Activated naive CD4-positive, alpha-beta T cell treated with anti-CD3 and anti-CD28 coated beads, Interleukin-2, amount 50 U/mL, for 24 hours (primary cell): Measurements from ENCODE around the gene TPI1.
A peak's percentile ranks its signal among the peaks of the same experiment; 100 is the strongest.
"Not testable (repeated sequence)": the region's sequence is repeated elsewhere in the genome, so short reads cannot be mapped to it uniquely, and the experiment has no call there.

Experiments
- H3K27ac Mint-ChIP-seq: one replicate; pipeline ENCODE4 v1.8.0; 2021; ENCODE audit warnings: mild to moderate bottlenecking, mixed read lengths
- H3K27me3 Mint-ChIP-seq: one replicate; pipeline ENCODE4 v1.8.0; 2021; ENCODE audit warnings: mixed read lengths
- H3K36me3 Mint-ChIP-seq: one replicate; pipeline ENCODE4 v1.8.0; 2021; ENCODE audit warnings: mixed read lengths
- H3K4me1 Mint-ChIP-seq: one replicate; pipeline ENCODE4 v1.8.0; 2021; ENCODE audit warnings: mixed read lengths
- H3K4me3 Mint-ChIP-seq: one replicate; pipeline ENCODE4 v1.8.0; 2021; ENCODE audit warnings: mild to moderate bottlenecking, mixed read lengths
- H3K9me3 Mint-ChIP-seq: one replicate; pipeline ENCODE4 v1.8.0; 2021; ENCODE audit warnings: mixed read lengths

Gene TPI1

DNA sequence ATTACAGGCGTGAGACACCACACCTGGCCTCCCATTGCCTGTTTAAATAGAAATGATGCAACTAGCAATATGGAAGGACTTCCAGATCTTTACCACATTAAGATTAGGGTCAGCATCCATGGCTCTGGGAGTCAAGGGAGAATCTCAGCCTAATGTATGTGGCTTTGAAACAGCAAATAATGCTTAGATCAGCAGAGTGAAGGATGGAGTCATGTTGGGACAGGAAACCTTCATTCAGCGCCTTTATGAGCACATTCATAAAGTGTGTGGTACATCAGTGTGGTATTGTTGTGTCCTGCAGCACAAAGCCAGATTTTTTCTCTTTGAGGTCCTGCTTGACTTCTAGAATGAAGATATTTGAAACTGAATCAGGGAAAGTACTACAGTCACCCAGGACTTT lies 21.0 kb downstream of the TPI1 start:
- no peaks in the 10 kb centered on the region for H3K36me3 Mint-ChIP-seq

DNA sequence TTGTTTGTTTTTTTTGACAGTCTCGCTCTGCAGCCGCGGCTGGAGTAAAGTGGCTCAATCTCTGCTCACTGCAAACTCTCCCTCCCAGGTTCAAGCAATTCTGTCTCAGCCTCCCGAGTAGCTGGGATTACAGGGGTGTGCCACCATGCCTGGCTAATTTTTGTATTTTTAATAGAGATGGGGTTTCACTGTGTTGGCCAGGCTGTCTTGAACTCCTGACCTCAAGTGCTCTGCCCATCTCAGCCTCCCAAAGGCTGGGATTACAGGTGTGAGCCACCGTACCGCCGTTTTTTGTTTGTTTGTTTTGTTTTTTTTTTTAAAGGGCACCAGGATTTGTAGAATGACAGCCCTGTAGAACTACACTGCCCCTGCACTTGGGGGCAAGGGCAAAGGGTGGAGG lies 21.5 kb downstream of the TPI1 start:
- peaks cover 12% of the 10 kb centered on the region for H3K4me1 Mint-ChIP-seq
- H3K9me3 Mint-ChIP-seq, H3K27me3 Mint-ChIP-seq, H3K36me3 Mint-ChIP-seq, H3K4me3 Mint-ChIP-seq: not testable (repeated sequence)
- H3K27ac Mint-ChIP-seq = peak overlapping the region; percentile 35

More for the DNA sequence above, 21.0 kb downstream of the TPI1 start:
- H3K27me3 Mint-ChIP-seq = no peaks in the 10 kb centered on the region
- H3K27ac Mint-ChIP-seq = no peak overlapping the region
- peaks cover 12% of the 10 kb centered on the region for H3K4me1 Mint-ChIP-seq
- H3K4me3 Mint-ChIP-seq = no peak overlapping the region
- no peaks in the 10 kb centered on the region for H3K9me3 Mint-ChIP-seq

DNA sequence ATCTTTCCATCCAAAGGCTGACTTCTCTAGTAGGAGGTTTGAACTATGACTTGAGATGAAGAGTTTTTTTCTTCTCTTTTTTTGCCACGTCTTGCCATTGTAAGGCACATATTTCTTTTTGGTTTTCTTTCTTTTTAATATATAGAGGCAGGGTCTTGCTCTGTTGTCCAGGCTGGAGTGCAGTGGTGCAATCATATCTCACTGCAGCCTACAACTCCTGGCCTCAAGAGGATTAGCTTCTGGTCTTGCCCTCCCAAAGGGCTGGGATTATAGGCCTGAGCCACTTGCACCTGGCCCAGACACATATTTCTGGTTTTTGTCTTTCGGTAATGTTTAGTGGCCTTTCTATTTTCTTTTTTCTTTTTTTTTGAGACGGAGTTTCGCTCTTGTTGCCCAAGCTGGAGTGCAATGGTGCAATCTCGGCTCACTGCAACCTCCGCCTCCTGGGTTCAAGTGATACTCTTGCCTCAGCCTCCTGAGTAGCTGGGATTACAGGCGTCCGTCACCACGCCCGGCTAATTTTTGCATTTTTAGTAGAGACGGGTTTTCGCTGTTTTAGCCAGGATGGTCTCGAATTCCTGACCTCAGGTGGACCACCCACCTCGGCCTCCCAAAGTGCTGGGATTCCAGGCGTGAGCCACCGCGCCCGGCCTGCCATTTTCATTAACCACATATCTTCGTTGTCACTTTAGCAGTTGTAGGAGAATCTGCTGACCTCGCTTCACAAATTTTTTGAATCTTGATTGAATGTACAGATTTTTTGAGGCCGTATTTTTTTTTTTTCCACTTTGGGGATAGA lies 22.6 kb downstream of the TPI1 start:
- Mint-ChIP-seq H3K27ac (peak overlapping the region; percentile 97), H3K4me1 (peaks cover 12% of the 10 kb centered on the region), H3K4me3 (peak overlapping the region; percentile 87)
- not testable (repeated sequence) for H3K9me3 Mint-ChIP-seq, H3K36me3 Mint-ChIP-seq, H3K27me3 Mint-ChIP-seq

DNA sequence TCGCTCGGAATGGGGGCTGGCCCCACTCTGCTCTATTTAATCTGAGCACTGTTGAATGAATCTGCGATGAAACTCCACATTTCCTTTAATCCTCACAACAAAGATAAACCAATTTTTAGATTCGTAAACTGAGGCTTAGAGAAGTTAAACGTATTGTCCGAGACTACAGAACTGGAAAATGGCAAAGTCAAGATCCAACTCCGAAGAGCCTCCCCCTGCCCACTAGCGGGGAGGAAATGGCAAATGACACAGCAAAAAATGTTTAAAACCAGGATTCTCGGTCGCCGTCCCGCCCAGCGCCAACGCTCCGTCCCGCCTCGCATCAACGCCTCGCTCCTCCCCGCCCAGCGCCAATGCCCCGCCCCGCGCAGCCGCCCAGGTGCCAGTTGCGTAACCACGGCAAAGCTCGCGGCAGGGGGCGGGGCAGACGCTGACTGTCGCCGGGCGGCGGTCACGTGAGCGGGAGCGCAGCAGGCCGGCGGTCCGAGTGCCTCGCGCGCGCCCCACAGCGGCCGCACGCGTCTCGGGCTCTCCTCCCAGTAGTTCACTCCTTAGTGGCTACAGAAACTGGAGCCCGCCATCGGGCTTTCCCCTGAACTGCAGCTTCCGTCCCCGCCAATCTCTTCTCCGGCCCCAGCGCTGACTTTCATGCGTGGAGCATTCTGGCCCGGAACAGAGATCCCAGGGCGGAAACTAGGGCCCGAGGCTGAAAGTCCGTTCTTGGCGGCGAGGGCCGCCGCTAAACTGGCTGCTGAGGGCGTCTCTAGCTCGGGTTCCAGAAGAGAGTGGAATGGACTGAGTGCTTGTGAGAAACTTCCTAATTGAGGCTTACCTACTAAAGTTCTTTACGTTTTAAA lies 23.7 kb downstream of the TPI1 start:
- H3K36me3 Mint-ChIP-seq = no peaks in the 10 kb centered on the region
- peaks cover 12% of the 10 kb centered on the region for H3K4me1 Mint-ChIP-seq
- H3K4me3 Mint-ChIP-seq = peak overlapping the region; percentile 87
- H3K9me3 Mint-ChIP-seq = no peaks in the 10 kb centered on the region
- H3K27me3 Mint-ChIP-seq = no peaks in the 10 kb centered on the region
- H3K27ac Mint-ChIP-seq = peak overlapping the region; percentile 97

DNA sequence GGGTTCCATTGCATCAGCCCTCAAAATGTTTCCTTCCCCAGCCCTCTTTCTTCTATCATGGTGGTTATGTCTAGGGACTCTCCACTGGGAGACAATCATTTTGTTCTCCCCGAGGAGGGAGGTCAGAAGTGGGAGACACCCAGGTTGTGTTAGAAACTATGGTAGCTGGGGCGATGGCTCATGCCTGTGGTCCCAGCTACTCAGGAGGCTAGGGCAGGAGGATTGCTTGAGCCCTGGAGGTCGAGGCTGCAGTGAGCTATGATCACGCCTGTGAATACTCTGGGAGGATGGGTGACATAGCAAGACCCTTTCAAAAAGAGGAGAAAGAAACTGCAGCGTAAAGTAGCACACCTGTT lies 24.3 kb downstream of the TPI1 start:
- H3K27ac Mint-ChIP-seq = peak overlapping the region; percentile 97
- no peaks in the 10 kb centered on the region for H3K9me3 Mint-ChIP-seq
- no peaks in the 10 kb centered on the region for H3K27me3 Mint-ChIP-seq
- H3K36me3 Mint-ChIP-seq = no peaks in the 10 kb centered on the region
- H3K4me3 Mint-ChIP-seq = peak overlapping the region; percentile 87
- peaks cover 12% of the 10 kb centered on the region for H3K4me1 Mint-ChIP-seq

DNA sequence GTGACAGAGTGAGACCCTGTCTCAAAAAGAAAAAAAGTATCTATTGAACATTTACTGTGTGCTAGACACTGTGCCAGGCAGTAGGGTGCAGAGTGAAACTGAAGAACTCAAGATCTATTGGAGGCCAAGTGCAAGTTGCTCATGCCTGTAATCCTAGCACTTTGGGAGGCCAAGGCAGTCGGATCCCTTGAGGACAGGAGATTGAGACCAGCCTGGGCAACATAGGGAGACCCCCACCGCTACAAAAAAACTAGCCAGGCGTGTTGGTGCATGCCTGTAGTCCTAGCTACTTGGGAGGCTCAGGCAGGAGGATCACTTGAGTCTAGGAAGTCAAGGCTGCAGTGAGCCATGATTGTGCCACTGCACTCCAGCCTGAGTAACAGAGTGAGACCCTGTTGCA lies 25.4 kb downstream of the TPI1 start:
- H3K27ac Mint-ChIP-seq, H3K9me3 Mint-ChIP-seq, H3K27me3 Mint-ChIP-seq, H3K36me3 Mint-ChIP-seq: not testable (repeated sequence)
- Mint-ChIP-seq H3K4me3 (peak overlapping the region; percentile 52), H3K4me1 (peaks cover 12% of the 10 kb centered on the region)

GRCh38 chr12:6894321-6894720 lies 27.0 kb downstream of the TPI1 start:
- no peaks in the 10 kb centered on the region for H3K36me3 Mint-ChIP-seq
- peaks cover 12% of the 10 kb centered on the region for H3K4me1 Mint-ChIP-seq
- H3K4me3 Mint-ChIP-seq = no peak overlapping the region
- no peak overlapping the region for H3K27ac Mint-ChIP-seq
- no peaks in the 10 kb centered on the region for H3K27me3 Mint-ChIP-seq
- H3K9me3 Mint-ChIP-seq = no peaks in the 10 kb centered on the region

- H3K27ac Mint-ChIP-seq = no peak overlapping the region
- H3K27me3 Mint-ChIP-seq = no peaks in the 10 kb centered on the region
- no peak overlapping the region for H3K4me3 Mint-ChIP-seq
- H3K4me1 Mint-ChIP-seq = peaks cover 5% of the 10 kb centered on the region
- H3K36me3 Mint-ChIP-seq = no peaks in the 10 kb centered on the region
- H3K9me3 Mint-ChIP-seq = no peaks in the 10 kb centered on the region
These were observed 29.6 kb downstream of the TPI1 start for GRCh38 chr12:6896846-6897435.

GRCh38 chr12:6899427-6899826 lies 32.1 kb downstream of the TPI1 start:
- Mint-ChIP-seq H3K9me3 (no peaks in the 10 kb centered on the region), H3K36me3 (no peaks in the 10 kb centered on the region), H3K4me3 (no peak overlapping the region), H3K27ac (no peak overlapping the region), H3K27me3 (no peaks in the 10 kb centered on the region), H3K4me1 (peaks cover 8% of the 10 kb centered on the region)

DNA sequence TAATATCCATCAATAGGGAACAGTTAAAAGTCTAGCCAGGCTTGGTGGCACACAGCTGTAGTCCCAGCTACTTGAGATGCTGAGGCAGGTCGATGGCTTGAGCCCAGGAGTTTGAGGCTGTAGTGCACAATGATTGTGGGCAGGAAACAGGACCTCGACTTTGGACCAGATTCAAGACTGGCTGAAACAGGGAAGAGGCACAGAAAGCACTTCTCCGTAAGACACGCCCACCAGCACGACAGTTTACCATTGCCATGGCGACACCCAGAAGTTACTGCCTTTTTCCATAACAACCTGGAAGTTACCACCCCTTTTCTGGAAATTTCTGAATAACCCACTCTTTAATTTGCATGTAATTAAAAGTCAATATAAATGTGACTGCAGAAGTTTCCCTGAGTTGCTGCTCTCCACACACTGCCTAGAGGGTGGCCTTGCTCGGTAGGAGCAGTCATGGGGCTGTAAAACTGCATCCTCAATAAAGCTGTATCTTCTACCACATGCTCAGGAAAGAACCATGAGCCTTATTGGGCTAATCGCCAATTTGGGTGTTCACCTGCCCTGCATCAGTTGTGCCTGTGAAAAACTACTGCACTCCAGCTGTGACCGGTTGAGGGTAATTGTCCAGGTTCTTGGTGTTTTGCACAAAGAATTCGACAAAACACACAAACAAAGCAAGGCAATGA lies 32.6 kb downstream of the TPI1 start:
- Mint-ChIP-seq H3K9me3 (no peaks in the 10 kb centered on the region), H3K4me3 (no peak overlapping the region), H3K4me1 (peaks cover 8% of the 10 kb centered on the region), H3K27ac (no peak overlapping the region), H3K36me3 (no peaks in the 10 kb centered on the region), H3K27me3 (no peaks in the 10 kb centered on the region)

DNA sequence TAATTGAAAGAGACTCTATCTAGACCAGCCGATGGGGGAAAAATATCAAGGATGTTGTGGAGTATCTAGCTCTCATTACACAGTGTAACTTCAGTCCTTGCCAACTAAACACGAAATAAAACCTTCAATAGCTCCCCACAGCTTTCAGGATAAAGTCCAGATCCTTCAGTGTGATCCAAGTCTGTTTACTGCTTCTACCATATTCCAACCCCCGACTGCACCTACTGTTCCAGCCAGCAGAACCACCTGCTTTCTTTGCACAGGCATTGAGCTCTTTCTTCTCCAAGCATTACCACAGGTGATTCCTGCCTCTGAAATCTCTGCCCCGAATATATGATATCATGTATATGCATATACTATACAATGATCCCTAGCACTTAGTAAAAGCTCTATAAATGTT lies 35.1 kb downstream of the TPI1 start:
- peaks cover 8% of the 10 kb centered on the region for H3K4me1 Mint-ChIP-seq
- H3K4me3 Mint-ChIP-seq = no peak overlapping the region
- H3K36me3 Mint-ChIP-seq = no peaks in the 10 kb centered on the region
- H3K27me3 Mint-ChIP-seq = no peaks in the 10 kb centered on the region
- no peaks in the 10 kb centered on the region for H3K9me3 Mint-ChIP-seq
- no peak overlapping the region for H3K27ac Mint-ChIP-seq

- H3K36me3 Mint-ChIP-seq = no peaks in the 10 kb centered on the region
- H3K27me3 Mint-ChIP-seq = no peaks in the 10 kb centered on the region
- no peaks in the 10 kb centered on the region for H3K9me3 Mint-ChIP-seq
- no peak overlapping the region for H3K27ac Mint-ChIP-seq
- peaks cover 8% of the 10 kb centered on the region for H3K4me1 Mint-ChIP-seq
- no peak overlapping the region for H3K4me3 Mint-ChIP-seq
These were observed 36.4 kb downstream of the TPI1 start for GRCh38 chr12:6903722-6904121.

GRCh38 chr12:6904280-6905276 lies 37.2 kb downstream of the TPI1 start, which contains the start of gene LRRC23:
Gene LRRC23 (plus strand): TSS chr12:6904822. CDS start chr12:6905634, 812 bp downstream.
- no peaks in the 10 kb centered on the region for H3K36me3 Mint-ChIP-seq
- H3K27ac Mint-ChIP-seq = no peak within 1 kb of the TSS
- H3K4me3 Mint-ChIP-seq = no peak within 1 kb of the TSS
- H3K9me3 Mint-ChIP-seq = no peaks in the 10 kb centered on the region
- peaks cover 5% of the 10 kb centered on the region for H3K4me1 Mint-ChIP-seq
- H3K27me3 Mint-ChIP-seq = no peaks in the 10 kb centered on the region

DNA sequence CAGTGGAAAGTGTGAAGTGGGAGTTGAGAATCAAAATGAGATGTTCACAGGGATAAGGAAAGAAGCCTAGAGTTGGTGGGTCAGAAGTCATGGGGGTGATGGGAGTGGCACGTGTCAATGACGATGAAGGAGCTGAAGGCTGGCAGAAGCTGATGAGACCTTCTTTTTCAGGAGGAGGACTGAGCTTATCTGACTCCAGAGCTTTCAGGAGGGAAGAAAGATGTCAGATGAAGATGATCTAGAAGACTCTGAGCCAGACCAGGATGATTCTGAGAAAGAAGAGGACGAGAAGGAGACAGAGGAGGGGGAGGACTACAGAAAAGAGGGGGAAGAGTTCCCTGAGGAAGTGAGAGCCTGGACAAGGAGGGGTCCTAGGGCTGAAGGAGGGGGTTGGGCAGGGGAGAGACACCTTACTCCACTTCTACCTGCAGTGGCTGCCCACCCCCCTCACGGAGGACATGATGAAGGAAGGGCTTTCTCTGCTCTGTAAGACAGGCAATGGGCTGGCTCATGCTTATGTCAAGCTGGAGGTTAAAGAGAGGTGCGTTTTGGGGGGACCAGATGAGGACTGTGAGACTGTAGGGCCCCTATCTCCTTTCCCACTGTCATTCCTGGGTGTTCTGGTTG lies 38.2 kb downstream of the TPI1 start:
- H3K36me3 Mint-ChIP-seq = no peaks in the 10 kb centered on the region
- H3K4me3 Mint-ChIP-seq = no peak overlapping the region
- H3K9me3 Mint-ChIP-seq = no peaks in the 10 kb centered on the region
- no peak overlapping the region for H3K27ac Mint-ChIP-seq
- H3K27me3 Mint-ChIP-seq = no peaks in the 10 kb centered on the region
- H3K4me1 Mint-ChIP-seq = peaks cover 3% of the 10 kb centered on the region
